Loucy (cell line): ENCODE data around the gene SLC23A2.

ENCODE experiments used
- H2AFZ ChIP-seq: fragments of 200-600 bp; sonication (generic); 2 replicates; pipeline ENCODE4 v1.6.0; 2016; ENCODE audit warnings: antibody characterized with exemption, mild to moderate bottlenecking, low read length, moderate library complexity
- H3F3A ChIP-seq: fragments of 200-600 bp; 2 replicates; pipeline ENCODE4 v1.6.0; 2016; ENCODE audit warnings: antibody characterized with exemption, low read depth, mild to moderate bottlenecking
- H3K27me3 ChIP-seq: fragments of 200-600 bp; sonication (generic); 2 replicates; pipeline ENCODE4 v1.6.1; 2014; ENCODE audit warnings: low read length, mild to moderate bottlenecking; ENCODE audit not compliant: insufficient read depth, poor library complexity, severe bottlenecking
- H3K36me3 ChIP-seq: fragments of 200-600 bp; sonication (generic); 2 replicates; pipeline ENCODE4 v1.6.1; 2016; ENCODE audit warnings: low read length; ENCODE audit not compliant: insufficient read depth
- H3K4me1 ChIP-seq: fragments of 200-600 bp; sonication (generic); 2 replicates; pipeline ENCODE4 v1.5.1; 2014; ENCODE audit warnings: low read length, mild to moderate bottlenecking; ENCODE audit not compliant: insufficient read depth, poor library complexity, severe bottlenecking
- H3K4me2 ChIP-seq: fragments of 200-600 bp; sonication (generic); 2 replicates; pipeline ENCODE4 v1.6.0; 2014; ENCODE audit warnings: antibody characterized with exemption, low read length, low read depth, mild to moderate bottlenecking; ENCODE audit not compliant: poor library complexity, severe bottlenecking
- H3K4me3 ChIP-seq: fragments of 200-600 bp; sonication (generic); 2 replicates; pipeline ENCODE4 v1.5.1; 2014; ENCODE audit warnings: low read length, mild to moderate bottlenecking, mixed read lengths; ENCODE audit not compliant: poor library complexity, severe bottlenecking
- H3K79me2 ChIP-seq: fragments of 200-600 bp; sonication (generic); 2 replicates; pipeline ENCODE4 v1.6.1; 2014; ENCODE audit warnings: low read length; ENCODE audit not compliant: insufficient read depth
- H3K9ac ChIP-seq: fragments of 200-600 bp; sonication (generic); 2 replicates; pipeline ENCODE4 v1.6.0; 2014; ENCODE audit warnings: mild to moderate bottlenecking, low read depth, low read length, moderate library complexity; ENCODE audit not compliant: poor library complexity, severe bottlenecking
- H3K9me2 ChIP-seq: fragments of 200-600 bp; sonication (generic); replicated peaks from 2 replicates; pipeline ENCODE4 v1.6.1; 2016; ENCODE audit warnings: low read depth, low read length, mixed read lengths
- H3K9me3 ChIP-seq: fragments of 200-600 bp; sonication (generic); 2 replicates; pipeline ENCODE4 v1.6.1; 2014; ENCODE audit warnings: mild to moderate bottlenecking, antibody characterized with exemption, low read length, low read depth; ENCODE audit not compliant: insufficient read depth
- H4K20me1 ChIP-seq: fragments of 200-600 bp; sonication (generic); 2 replicates; pipeline ENCODE4 v1.6.0; 2014; ENCODE audit warnings: antibody characterized with exemption, low read length, mild to moderate bottlenecking; ENCODE audit not compliant: insufficient read depth, poor library complexity, severe bottlenecking
- EZH2phosphoT487 ChIP-seq: fragments of 200-600 bp; IDR thresholded peaks from 2 replicates; pipeline ENCODE4 v1.6.1; 2018; ENCODE audit warnings: antibody characterized with exemption, mild to moderate bottlenecking, moderate library complexity, borderline replicate concordance
- TF ChIP-seq, protein P1 (sequence below): fragments of 200-600 bp; sonication (generic); conservative IDR thresholded peaks from 2 replicates; pipeline ENCODE4 v1.5.1; 2014; ENCODE audit warnings: mild to moderate bottlenecking, antibody characterized with exemption, low read length

SLC23A2 gene

DNA sequence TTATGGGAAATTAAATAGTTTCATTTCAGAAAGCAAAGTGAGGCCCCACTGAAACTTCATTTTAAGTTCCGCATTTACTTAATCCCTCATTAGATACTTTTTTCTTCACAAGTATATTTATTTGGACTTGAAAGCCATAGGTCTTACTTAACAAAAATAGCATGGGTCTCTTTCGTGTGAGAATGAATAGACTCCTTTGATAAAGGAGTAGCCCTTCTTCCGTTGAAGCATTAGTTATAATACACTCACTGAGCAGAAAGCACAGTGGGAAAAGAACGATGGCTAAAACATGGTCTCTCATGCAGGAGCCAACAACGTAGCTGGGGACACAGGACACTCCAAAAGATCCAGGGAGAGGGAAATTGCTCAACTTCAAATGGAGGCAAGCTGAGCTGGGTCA, 130.4 kb downstream of the SLC23A2 start:
- TF ChIP-seq, protein P1, sequence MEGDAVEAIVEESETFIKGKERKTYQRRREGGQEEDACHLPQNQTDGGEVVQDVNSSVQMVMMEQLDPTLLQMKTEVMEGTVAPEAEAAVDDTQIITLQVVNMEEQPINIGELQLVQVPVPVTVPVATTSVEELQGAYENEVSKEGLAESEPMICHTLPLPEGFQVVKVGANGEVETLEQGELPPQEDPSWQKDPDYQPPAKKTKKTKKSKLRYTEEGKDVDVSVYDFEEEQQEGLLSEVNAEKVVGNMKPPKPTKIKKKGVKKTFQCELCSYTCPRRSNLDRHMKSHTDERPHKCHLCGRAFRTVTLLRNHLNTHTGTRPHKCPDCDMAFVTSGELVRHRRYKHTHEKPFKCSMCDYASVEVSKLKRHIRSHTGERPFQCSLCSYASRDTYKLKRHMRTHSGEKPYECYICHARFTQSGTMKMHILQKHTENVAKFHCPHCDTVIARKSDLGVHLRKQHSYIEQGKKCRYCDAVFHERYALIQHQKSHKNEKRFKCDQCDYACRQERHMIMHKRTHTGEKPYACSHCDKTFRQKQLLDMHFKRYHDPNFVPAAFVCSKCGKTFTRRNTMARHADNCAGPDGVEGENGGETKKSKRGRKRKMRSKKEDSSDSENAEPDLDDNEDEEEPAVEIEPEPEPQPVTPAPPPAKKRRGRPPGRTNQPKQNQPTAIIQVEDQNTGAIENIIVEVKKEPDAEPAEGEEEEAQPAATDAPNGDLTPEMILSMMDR: no peak
- no peak for TF ChIP-seq EZH2phosphoT487
- Histone ChIP-seq H3K36me3 (peaks cover 32% of the 10 kb centered on the region), H3K27me3 (no peaks in the 10 kb centered on the region)

DNA sequence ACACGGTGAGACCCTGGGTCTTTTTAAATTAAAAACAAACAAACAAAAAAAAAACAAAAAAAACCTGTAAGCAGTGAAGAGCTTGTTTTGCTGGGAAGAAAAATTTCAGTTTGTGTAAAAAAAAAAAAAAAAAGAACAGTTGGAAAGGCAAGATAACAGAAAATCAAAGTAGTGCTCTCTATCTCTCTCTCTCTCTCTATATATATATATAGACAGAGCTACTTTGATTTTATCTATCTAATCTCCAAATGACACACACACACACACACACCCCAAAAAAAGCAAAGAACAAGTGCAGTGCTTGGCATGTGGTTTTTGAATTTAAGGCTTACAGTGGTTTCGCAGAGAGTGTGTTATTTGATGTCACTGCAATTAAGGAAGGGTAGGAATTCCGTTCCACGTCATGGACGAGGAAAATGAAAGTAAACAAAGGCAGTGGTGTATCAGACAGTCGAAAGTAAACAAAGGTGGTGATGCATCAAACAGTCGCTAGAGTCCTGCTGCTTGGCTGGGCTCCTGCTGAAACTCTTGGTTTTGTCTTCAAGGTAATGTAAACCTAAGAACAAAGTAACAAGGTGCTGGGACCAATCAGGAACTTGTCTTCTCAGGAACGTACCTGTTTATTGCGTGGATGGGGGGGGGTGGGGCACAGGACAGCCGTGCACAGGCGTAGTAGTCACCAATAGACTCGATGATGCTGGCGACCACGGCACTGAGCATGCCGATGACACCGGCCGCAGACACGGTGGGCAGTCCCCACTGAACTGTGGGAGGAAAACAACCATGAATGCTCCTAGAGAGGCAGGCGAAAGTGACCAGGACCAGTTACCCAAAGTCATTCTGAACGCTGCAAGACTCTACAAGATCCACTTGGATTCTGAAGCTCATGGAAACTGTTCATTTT, 131.8 kb downstream of the SLC23A2 start:
- H3K36me3 ChIP-seq: peaks cover 39% of the 10 kb centered on the region; the same call in 1 of the 2 replicates
- no peak overlapping the region for H3K4me3 ChIP-seq
- no peaks in the 10 kb centered on the region for H3K4me1 ChIP-seq
- no peak overlapping the region for H3K9ac ChIP-seq
- no peak overlapping the region for H3K4me2 ChIP-seq
- H4K20me1 ChIP-seq: no peaks in the 10 kb centered on the region
- H3K79me2 ChIP-seq: no peaks in the 10 kb centered on the region
- H3K9me3 ChIP-seq: no peaks in the 10 kb centered on the region
- no peaks in the 10 kb centered on the region for H3F3A ChIP-seq
- TF ChIP-seq, protein P1: no peak
- no peak for TF ChIP-seq EZH2phosphoT487
- no peak overlapping the region for H2AFZ ChIP-seq
- H3K9me2 ChIP-seq: no peaks in the 10 kb centered on the region
- no peaks in the 10 kb centered on the region for H3K27me3 ChIP-seq

More for the DNA sequence above, 130.4 kb downstream of the SLC23A2 start:
- Histone ChIP-seq H3K9me3 (no peaks in the 10 kb centered on the region), H4K20me1 (no peaks in the 10 kb centered on the region), H2AFZ (no peak overlapping the region), H3K9ac (no peak overlapping the region), H3K79me2 (no peaks in the 10 kb centered on the region), H3F3A (no peaks in the 10 kb centered on the region), H3K4me2 (no peak overlapping the region), H3K9me2 (no peaks in the 10 kb centered on the region), H3K4me3 (no peak overlapping the region), H3K4me1 (no peaks in the 10 kb centered on the region)

DNA sequence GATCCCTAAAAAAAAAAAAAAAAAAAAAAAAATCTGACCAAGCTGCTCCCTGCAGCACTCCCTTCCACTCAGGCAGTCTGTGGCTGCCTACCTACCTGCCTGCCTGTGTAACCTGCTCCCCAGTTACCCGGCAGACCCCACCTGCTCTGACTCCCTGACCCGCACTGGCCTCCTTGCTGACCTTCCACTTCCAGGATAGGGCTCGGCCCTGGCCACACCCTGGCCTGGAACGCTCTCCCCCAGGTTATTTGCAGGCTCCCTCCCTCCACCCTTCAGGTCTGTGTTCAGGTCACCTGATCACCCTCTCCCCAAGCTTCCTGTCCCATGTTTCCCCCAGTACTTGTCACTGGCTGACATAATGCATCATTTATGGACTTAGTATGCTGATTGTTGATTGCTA, 134.3 kb downstream of the SLC23A2 start:
- no peaks in the 10 kb centered on the region for H3K9me2 ChIP-seq
- no peaks in the 10 kb centered on the region for H3K27me3 ChIP-seq
- no peak overlapping the region for H2AFZ ChIP-seq
- no peak for TF ChIP-seq EZH2phosphoT487
- TF ChIP-seq, protein P1: no peak
- H3K9ac ChIP-seq: no peak overlapping the region
- no peaks in the 10 kb centered on the region for H3F3A ChIP-seq
- no peaks in the 10 kb centered on the region for H4K20me1 ChIP-seq
- no peak overlapping the region for H3K4me3 ChIP-seq
- peaks cover 17% of the 10 kb centered on the region; the same call in 1 of the 2 replicates for H3K36me3 ChIP-seq
- no peaks in the 10 kb centered on the region for H3K4me1 ChIP-seq
- no peaks in the 10 kb centered on the region for H3K9me3 ChIP-seq
- H3K79me2 ChIP-seq: no peaks in the 10 kb centered on the region
- H3K4me2 ChIP-seq: no peak overlapping the region
